IPS-18c (cell line): Measurements from ENCODE around the gene NGFR.

ENCODE experiments used
- H3K4me3 ChIP-seq: 2 replicates; pipeline ENCODE4 v1.7.0; 2013; ENCODE audit warnings: low read depth, mild to moderate bottlenecking, low read length, moderate library complexity; ENCODE audit not compliant: insufficient read depth
- H3K9me3 ChIP-seq: one replicate; pipeline ENCODE4 v1.6.1; 2013; ENCODE audit warnings: mild to moderate bottlenecking, low read length, moderate library complexity; ENCODE audit not compliant: control insufficient read depth, insufficient read depth

NGFR gene

DNA sequence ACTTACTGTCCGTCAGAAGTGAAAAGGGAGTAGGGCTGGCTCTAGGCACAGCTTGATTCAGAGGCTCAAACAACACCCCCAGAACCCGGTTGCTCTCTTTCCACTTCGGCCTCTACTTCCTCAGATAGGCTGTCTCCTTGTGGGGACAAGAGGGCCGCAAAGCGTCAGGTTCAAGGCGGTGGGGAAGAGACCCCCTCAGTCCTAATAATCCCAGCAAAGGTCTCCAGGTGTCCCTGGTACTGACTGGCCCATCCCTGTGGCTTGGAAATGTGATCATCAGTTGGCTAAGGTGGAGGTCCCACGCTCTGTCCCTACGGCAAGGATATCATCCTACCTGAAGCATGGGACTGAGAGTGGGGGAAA is 26.0 kb downstream of the NGFR start:
- Histone ChIP-seq H3K9me3 (no peaks in the 10 kb centered on the region), H3K4me3 (no peak overlapping the region)

DNA sequence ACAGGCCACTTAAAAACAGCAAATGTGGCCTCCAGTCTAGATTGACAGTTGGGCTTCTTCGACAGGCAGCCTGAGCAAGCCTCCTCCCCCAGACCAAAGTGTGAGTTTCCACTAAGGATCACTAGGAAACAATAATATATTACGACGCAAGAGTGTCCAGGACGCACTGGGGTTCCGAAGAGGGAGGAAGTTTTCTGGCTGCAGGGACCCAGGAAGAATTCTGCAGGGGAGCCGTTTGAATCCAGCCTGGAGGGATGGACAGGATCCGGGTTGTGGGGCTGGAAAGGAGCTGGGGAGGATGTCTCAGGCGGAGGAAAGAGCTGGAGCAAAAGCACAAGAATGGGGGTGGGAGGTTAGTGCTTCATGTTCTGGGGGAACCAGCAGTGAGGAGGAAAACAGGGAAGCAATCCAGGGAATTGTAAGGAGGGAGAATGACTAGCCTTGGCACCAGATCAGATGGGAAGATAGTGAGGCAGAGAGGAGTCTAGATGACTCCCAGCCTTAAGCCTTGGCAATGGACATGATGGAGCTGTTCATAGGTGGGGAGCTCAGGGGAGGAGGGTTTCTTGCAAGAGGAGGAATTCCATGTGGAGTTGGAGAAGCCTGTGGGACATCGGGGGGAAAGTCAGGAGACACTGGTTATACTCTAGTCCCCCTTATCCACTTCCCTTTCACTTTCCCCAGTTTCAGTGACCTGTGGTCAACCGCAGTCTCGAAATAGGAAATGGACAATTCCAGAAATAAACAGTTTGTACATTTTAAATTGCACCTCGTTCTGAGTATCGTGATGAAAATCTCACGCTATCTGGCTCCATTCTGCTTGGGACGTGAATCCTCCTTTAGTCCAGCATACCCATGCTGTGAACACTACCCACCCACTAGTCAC is 26.6 kb downstream of the NGFR start:
- no peaks in the 10 kb centered on the region for H3K9me3 ChIP-seq
- H3K4me3 ChIP-seq = no peak overlapping the region

DNA sequence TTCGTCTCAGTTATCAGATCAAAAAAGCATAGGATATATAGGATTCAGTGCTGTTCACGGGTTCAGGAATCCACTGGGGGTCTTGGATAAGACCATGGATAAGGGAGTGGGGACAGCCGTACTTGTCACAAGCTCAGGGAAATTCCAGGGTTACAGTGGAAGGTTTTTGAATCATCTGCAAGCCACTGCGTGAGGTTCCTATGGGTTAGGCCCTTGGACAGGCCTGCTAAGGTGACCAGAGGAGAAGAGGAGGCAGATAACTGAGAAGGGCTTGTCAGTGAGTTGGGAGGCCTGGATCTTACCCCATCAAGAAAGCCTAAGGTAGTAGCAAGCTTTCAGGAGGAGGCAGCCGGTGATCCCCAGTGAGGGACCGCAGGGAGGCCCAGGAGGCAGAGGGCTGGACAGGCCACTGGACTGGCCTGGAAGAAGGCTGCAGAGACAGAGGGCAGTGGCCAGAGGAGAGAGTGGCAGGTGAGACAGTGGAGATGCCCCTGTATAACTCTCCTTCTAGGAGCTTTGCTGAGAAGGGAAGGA is 27.3 kb downstream of the NGFR start:
- no peak overlapping the region for H3K4me3 ChIP-seq
- H3K9me3 ChIP-seq = no peaks in the 10 kb centered on the region

DNA sequence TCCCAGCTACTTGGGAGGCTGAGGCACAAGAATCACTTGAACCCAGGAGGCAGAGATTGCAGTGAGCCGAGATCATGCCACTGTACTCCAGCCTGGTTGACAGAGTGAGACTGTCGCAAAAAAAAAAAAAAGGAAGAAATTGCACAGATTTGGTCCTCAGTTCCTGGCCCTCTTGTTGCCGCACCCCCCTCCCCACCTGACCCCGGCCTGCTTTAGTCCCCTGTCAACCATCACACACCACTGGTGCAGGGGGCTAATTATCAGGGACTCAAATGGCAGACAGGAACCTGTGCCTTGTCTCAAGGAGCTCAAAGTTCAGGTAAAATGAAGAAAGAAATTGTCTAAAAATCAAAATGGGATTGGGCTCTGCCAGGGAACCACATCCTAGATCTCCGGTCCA is 28.1 kb downstream of the NGFR start:
- H3K9me3 ChIP-seq = no peaks in the 10 kb centered on the region
- no peak overlapping the region for H3K4me3 ChIP-seq

DNA sequence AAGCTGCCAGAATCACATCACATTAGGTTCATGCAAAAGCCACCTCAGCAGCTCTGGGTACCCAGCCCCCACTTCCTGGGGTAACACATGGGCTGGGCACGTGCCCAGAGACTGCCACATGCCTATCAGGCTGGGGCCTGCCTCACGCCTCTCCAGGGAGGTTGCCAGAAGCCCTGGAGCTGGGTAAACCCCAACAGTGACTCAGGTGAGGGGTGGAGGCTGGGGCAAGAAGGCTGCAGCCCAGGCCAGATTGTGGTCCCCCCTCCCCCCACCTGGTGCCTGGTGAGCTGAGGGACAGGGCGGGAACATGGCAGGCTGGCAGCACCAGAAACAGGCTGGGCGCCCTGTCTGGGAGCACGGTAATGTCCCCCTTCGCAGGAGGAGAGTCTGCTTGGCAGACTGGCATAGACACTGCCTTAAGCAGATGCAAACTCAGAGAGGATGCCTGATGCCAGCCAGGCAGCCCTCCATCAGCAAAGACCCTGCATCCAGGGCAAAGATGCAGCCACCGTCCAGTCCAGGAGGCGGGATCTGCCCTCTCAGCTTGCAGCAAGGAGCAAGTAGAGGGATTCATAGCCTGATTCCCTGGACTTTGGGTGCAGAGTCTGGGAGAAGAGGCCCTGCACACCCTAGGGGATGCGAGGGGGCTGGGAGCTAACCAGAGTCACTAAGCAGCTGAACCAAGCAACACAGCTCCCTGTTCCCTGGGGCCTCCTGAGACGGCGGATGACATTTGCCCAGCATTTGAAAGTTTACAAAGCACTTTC is 28.8 kb downstream of the NGFR start:
- H3K9me3 ChIP-seq = no peaks in the 10 kb centered on the region
- H3K4me3 ChIP-seq = no peak overlapping the region

DNA sequence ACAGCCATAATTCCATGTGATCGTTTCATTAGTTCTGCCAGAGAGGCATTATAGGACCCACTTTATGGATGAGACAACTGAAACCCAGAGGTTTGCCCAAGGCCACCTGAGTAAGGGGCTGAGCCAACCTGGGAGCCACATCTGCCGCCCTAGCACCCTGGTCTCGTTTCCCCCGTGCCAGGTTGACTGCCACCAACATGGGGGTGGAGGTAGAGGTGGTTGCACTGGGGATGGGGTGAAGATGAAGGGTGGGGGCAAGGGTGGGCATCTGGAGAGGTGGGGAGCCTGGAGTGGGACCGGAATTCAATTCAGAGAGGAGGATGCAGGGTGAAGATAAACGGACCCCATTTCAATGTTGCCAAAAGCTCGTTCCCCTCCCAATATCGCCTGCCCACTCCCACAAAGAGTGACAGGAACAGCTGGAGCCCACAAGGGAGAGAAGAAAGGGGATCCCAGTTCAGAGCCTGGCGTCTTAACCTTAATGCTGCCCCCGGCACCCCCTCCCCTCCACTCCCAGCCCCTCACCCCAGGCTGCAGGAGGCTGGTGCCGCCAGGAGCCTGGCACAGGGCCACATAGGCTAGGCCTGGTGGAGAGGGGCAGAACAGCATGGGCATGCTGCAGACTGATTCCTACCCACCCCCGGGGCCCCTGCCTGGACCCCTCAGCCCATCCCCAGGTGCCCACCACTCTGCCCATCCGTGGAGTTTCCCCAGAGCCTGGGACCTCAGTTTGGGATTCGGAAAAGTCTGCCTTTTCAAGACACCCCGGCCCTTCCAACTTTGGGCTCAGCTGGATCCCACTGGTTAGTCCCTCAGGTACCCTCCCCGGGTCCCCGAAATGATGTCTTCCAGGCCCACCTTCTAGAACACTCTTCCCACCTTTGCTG is 29.6 kb downstream of the NGFR start:
- no peak overlapping the region for H3K4me3 ChIP-seq
- H3K9me3 ChIP-seq = no peaks in the 10 kb centered on the region

DNA sequence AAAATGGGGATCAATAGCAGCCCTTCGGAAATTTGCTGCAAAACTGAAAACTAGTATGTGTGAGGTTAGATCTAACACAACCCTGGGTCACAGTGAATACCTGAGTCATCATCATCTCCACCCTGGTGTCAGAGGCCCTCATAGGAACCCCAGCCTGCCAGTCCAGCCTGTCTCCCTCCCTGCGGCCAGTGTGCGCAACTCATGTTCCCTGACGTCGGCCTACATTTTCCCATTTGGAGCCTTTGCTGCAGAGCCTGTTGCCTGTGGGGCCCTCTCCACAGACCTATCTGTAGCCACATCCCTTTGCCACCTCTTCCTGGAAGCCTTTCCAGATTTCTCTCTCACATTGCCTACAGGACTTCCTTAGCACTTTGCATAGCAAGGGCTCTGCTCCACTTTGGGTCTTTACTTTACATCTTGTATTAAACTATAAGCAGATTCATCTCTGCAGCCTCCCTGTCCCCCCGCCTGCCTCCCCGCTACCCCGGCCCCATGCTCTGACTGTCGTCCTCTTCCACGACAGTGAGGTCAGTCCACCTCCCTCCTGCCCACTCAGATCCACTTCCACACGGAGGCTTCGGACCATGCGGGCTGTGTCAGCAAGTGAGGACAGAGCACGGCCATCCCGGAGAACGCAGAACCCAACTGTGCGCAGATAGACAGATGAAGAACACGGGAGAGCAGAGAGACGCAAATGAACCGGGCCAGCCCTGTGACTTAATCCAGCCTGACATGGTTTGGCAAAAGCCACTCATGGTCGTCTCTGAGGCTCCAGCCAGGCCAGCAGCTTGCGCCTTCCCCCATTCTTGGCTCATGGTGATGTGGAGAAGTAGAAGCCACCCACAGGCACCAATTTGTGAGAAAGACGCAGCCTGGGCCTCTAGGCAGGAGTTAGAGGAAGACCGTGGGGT is 31.0 kb downstream of the NGFR start:
- H3K4me3 ChIP-seq = no peak overlapping the region
- no peaks in the 10 kb centered on the region for H3K9me3 ChIP-seq

DNA sequence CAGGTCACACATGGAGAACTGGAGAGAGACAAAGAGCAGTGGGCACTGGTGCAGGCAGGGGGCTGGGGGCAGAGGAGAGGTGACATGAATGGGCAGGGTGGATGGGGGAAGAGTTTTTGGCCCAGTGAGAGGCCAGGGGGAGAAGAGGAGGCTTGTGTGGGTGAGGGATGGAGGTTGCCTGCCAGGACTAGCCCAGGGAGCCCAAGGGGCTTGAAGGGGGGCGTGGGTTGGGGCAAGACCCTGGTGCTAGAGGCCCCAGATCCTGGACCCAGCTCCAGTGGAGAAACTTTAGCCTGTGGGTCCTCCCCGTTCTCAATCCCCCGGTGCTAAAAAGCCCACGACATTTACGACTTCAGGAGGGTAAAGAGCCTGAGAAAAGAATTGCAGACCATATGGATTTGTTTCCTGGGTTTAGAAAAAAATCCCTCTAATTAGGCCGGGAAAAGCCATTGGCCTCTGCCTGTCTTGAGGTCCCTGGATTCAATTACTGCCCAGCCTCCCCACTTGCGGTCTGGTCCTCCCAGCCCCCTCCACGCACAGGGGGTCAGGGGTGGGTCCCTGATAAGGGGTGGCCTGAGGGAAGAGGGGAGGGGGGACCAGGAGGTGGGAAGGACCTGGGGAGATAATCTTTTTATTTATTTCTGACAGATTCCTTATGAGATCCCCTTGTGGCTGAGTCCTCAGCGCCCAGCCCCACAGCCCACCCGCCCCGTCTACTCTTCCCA is 33.0 kb downstream of the NGFR start:
- H3K9me3 ChIP-seq = no peaks in the 10 kb centered on the region
- no peak overlapping the region for H3K4me3 ChIP-seq

DNA sequence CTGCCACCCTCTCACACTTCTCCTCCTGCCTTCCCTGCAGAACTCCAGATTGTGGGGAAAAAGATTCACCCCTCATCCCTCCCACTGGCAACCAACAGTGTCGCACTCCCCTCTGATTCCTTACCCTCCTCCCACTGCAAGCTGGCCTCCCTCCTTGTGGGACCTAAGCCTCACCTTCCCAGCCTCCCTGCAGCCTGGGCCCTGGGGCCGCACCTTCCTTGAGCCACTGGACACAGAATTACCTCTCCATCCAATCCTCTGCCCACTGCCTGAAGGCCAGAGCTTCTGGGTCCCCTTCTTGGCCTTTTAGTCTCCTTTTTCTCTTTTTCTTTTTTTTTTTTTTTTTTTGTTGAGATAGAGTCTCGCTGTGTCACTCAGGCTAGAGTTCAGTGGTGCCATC is 33.9 kb downstream of the NGFR start:
- Histone ChIP-seq H3K9me3 (no peaks in the 10 kb centered on the region), H3K4me3 (no peak overlapping the region)

DNA sequence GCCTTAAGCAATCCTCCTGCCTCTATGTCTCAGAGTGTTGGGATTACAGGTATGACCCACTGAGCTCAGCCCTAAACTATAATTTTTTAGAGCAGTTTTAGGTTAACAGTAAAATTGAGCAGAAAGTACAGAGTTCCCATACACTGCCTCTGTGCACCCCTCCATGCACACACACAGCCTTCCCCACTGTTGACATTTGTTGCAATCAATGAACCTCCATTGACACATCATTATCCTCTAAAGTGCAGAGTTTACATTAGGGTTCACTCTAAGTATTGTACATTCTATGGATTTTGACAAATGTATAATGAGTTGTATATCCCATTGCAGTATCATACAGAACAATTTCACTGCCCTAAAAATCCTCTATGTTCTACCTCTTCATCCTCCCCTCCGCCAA is 35.0 kb downstream of the NGFR start:
- Histone ChIP-seq H3K9me3 (no peaks in the 10 kb centered on the region), H3K4me3 (no peak overlapping the region)

DNA sequence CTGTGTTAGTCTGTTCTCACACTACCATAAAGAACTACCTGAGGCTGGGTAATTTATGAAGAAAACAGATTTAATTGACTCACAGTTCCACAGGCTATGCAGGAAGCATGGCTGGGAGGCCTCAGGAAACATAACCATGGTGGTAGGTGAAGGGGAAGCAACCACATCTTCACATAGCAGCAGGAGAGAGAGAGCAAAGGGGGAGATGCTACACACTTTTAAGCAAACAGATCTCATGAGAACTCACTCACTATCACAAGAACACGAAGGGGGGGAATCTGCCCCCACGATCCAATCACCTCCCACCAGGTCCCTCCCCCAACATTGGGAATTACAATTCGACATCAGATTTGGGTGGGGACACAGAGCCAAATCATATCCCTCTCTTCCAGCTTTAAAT is 48.8 kb downstream of the NGFR start:
- Histone ChIP-seq H3K9me3 (no peaks in the 10 kb centered on the region), H3K4me3 (no peak overlapping the region)

DNA sequence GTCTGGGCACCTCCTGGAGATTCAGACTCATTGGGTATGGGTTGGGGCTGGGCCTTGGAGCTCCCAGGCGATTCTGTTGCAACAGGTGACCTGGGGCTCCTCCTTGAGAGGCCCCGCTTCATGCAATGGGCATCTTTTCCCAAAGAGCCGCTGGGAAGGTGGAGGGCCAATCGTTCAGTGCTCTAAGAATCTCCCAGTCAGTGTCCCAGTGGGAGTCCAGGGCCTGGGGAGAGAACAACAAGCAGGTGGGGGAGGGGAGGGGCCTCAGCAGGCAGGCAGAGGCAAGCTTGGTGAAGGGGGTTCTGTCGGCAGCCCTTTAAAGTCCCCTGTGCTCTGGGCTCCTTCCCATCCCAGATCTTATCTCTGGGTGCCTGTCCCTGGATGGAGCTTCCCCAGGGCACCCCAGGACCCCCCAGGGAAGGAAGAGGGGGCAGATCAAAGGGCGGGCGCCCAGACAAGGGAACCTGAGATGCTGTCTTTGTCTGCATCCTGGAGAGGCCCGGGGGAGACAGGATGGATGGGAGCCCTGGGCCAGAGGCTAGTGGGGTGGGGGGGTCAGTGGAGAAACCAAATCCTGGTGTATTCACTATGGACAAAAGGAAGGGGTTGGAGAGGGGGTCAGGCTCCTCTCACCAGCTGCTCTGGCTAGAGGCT is 50.0 kb downstream of the NGFR start:
- H3K4me3 ChIP-seq = no peak overlapping the region
- H3K9me3 ChIP-seq = no peaks in the 10 kb centered on the region

DNA sequence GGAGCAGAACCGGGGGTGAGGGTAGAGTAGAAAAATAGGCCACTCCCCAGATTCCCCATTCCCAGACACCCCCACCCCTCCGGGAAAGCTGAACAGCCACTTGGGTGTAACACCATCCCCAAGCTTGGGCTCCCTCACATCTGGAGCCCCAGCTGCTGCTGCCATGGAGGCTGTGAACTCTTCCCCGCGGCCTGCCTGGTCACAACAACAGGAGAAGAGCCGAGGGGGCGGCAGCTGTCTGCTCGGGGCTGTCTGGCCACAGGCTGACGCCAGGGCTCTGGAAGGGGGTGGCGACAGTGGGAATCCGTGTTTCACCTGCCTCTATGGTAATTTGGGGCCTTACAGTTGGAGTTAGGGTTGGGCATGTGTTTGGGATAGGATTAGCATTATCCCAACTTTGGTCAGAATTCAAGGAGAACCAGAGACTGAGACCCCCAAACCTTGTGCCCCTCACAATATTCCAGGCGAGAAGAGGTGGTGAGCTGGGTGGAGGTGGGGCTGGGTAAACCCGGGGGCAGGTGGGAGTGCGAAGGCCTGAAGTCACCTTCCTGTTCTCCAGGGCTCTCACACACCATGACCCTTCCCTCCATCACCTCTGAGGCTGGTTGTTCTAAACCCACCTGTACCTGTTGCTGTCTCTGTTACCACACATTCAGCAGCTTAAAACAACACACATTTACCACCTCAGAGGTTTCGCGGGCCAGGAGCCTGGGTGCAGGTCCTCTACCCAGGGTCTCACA is 50.9 kb downstream of the NGFR start:
- no peak overlapping the region for H3K4me3 ChIP-seq
- no peaks in the 10 kb centered on the region for H3K9me3 ChIP-seq

DNA sequence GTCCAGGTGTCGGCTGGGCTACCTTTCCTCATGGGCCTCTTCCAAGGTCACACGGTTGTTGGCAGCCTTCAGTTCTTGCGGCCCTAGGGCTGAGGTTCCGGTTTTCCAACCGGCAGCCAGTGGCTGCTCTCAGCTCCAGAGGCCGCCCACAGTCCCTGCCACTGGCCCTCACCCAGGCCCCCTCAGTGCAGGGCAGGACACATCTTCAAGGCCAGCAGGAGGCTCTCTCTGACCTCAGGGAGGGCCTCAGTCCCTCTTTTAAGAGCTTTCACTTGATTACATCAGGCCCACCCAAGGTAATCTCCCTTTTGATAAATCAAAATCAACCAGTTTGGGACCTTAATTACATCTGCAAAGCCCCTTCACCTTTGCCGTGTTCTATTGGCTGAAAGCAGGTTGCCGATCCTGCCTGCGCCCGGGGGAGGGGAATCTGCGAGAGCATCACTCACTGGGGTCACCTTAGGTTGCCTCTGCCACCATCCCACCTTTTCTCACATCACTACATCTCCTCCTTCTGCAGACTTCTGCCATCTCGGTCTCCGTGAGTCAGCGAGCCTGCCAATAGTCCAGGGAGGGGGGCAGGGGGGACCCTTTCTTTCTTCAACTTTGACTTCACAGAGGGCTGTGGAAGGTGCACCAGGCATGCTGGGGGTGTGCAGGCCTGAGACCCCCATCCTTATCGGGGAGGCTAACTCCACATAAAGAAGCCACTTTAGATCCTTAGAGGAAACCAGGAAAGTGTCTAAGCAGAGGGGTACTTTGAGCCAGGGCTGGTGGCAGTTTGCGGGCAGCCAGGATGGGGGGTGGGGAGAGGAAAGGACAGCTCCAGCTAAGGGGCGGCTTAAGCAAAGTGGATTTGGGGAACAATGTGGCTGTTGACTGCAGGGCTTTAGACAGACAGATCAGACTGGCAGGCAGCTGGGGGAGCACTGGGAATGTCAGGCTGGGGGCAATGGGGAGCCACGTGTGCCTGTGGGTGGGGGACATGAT is 51.7 kb downstream of the NGFR start:
- Histone ChIP-seq H3K4me3 (no peak overlapping the region), H3K9me3 (no peaks in the 10 kb centered on the region)
